AG09309 (cell line): ENCODE results near the gene G3BP1.
"Not testable (repeated sequence)": the region's sequence is repeated elsewhere in the genome, so short reads cannot be mapped to it uniquely, and the experiment has no call there.

Experiments
- DNase-seq: peaks from one replicate; pipeline ENCODE4 v3.0.0-alpha.2; 2010; ENCODE audit warnings: low read depth
- H3K4me3 ChIP-seq: 2 replicates; pipeline ENCODE4 v1.5.1; 2011; ENCODE audit warnings: mild to moderate bottlenecking, low read depth, low read length, moderate library complexity; ENCODE audit not compliant: control insufficient read depth
- TF ChIP-seq, protein P1 (sequence below): IDR thresholded peaks from 2 replicates; pipeline ENCODE4 v1.5.1; 2011; ENCODE audit warnings: mild to moderate bottlenecking, low read depth, low read length, inconsistent platforms; ENCODE audit not compliant: insufficient read depth, control insufficient read depth; ENCODE audit errors: missing control alignments

Gene G3BP1

DNA sequence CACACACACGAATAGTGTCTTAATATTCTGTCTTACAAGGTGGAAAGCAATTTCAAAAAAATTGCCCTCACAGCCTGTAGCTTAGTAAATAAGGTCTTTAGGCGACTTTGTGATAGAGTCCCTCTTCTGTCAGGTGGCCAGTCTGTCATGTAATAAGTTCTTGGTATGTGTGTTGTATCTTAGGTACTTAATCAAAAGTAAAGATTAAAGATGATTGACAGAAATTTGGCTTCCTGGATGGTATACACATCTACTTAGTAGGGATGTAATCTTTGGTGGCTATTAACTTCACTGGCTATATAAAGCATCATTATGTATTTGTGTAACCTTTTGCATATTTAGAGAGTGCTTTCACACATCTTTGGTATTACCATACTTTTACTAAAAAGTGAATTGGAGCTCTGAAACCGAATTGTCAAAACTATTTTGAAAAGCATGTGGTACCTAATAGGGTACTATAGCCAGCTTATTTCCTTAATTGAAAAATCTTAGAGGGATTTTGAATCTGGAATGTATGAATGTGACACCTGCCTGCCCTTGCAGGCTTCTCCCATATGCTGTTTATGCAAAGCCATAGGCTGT, 3.4 kb downstream of the G3BP1 start:
- TF ChIP-seq, protein P1, sequence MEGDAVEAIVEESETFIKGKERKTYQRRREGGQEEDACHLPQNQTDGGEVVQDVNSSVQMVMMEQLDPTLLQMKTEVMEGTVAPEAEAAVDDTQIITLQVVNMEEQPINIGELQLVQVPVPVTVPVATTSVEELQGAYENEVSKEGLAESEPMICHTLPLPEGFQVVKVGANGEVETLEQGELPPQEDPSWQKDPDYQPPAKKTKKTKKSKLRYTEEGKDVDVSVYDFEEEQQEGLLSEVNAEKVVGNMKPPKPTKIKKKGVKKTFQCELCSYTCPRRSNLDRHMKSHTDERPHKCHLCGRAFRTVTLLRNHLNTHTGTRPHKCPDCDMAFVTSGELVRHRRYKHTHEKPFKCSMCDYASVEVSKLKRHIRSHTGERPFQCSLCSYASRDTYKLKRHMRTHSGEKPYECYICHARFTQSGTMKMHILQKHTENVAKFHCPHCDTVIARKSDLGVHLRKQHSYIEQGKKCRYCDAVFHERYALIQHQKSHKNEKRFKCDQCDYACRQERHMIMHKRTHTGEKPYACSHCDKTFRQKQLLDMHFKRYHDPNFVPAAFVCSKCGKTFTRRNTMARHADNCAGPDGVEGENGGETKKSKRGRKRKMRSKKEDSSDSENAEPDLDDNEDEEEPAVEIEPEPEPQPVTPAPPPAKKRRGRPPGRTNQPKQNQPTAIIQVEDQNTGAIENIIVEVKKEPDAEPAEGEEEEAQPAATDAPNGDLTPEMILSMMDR = no peak
- DNase-seq = no peak
- H3K4me3 ChIP-seq = no peak overlapping the region

- TF ChIP-seq, protein P1 = no peak
- no peak overlapping the region for H3K4me3 ChIP-seq
Measured at GRCh38 chr5:151779531-151780125, 7.9 kb downstream of the G3BP1 start.

DNA sequence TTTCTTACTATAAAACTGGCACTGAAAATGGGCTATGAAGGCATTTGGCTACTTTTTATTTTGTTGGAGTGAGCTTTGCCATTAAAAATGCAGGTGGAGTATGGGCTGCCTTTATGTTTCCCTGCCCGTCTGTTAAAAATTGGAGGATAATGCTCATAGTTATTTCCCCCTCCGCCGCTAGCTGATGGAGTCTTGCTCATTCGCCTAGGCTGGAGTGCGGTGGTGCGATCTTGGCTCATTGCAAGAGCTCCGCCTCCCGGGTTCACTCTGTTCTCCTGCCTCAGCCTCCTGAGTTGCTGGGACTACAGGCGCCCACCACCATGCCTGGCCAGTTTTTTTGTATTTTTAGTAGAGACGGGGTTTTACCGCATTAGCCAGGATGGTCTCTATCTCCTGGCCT, 8.6 kb downstream of the G3BP1 start:
- no peak overlapping the region for H3K4me3 ChIP-seq
- TF ChIP-seq, protein P1 = no peak
- no peak for DNase-seq

More at GRCh38 chr5:151779531-151780125, 7.9 kb downstream of the G3BP1 start:
- DNase-seq = no peak

- H3K4me3 ChIP-seq = no peak overlapping the region
- TF ChIP-seq, protein P1 = no peak
- no peak for DNase-seq
Measured at GRCh38 chr5:151781201-151781600, 9.4 kb downstream of the G3BP1 start.

DNA sequence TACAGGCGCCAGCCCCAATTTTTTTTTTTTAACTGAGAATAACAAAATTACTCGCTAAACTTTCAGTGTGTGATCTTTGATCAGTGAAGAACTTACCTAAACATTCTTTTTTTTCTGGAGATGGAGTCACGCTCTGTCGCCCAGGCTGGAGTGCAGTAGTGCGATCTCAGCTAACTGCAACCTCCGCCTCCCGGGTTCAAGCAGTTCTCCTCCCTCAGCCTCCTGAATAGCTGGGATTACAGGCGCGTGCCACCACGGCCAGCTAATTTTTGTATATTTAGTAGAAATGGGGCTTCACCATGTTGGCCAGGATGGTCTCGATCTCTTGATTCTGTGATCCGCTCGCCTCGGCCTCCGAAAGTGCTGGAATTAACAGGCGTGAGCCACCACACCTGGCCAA, 11.9 kb downstream of the G3BP1 start:
- H3K4me3 ChIP-seq, DNase-seq: not testable (repeated sequence)

- DNase-seq = no peak
- TF ChIP-seq, protein P1 = no peak
- H3K4me3 ChIP-seq = no peak overlapping the region
Measured at GRCh38 chr5:151784141-151784540, 12.4 kb downstream of the G3BP1 start.

- no peak for DNase-seq
- H3K4me3 ChIP-seq = no peak overlapping the region
- TF ChIP-seq, protein P1 = no peak
Measured at GRCh38 chr5:151786468-151786867, 14.7 kb downstream of the G3BP1 start.
